Measurements from ENCODE around the gene QRICH2.

DNA sequence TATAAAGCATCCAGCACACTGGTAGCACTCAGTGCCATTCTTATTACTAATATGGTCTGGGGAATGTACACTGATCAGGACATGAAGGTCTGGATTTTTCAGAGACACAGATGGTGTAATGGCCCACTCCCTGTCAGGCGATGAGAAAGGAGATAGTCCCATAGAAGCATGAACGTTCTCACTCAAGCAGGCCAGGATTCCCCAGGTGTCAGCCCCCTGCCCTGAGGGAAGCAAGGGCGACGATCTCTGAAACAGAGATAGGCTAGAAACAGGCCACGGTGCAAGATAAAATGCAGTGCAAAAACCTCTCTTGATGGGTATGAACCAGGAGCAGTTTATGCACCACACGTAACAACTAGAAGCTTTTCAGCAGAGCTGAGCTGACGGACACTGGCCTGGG is 35.0 kb upstream of the QRICH2 start:
- TF ChIP-seq, protein P1, sequence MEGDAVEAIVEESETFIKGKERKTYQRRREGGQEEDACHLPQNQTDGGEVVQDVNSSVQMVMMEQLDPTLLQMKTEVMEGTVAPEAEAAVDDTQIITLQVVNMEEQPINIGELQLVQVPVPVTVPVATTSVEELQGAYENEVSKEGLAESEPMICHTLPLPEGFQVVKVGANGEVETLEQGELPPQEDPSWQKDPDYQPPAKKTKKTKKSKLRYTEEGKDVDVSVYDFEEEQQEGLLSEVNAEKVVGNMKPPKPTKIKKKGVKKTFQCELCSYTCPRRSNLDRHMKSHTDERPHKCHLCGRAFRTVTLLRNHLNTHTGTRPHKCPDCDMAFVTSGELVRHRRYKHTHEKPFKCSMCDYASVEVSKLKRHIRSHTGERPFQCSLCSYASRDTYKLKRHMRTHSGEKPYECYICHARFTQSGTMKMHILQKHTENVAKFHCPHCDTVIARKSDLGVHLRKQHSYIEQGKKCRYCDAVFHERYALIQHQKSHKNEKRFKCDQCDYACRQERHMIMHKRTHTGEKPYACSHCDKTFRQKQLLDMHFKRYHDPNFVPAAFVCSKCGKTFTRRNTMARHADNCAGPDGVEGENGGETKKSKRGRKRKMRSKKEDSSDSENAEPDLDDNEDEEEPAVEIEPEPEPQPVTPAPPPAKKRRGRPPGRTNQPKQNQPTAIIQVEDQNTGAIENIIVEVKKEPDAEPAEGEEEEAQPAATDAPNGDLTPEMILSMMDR (IDR thresholded peaks at IDR 0.05; ENCODE audit: low read length), result no peak
- no peak for TF ChIP-seq EZH2 (optimal IDR thresholded peaks at IDR 0.05; ENCODE audit: low read depth, low read length)
- TF ChIP-seq EZH2phosphoT487 (IDR thresholded peaks at IDR 0.05; ENCODE audit: low read length), result no peak

Data from MM.1S (cell line).